Testis (tissue), 3 donors: ENCODE measurements around the gene CBX2. TPM values are rescaled to one million over a fixed set of nuclear protein-coding genes. Genes with fewer than 3 reads are reported as not detected.

Experiments
- DNase-seq: peaks from one replicate; pipeline ENCODE4 v3.0.0-alpha.2; 2019
- H3K27ac ChIP-seq, 2 donors: fragments of 200-600 bp; sonication (generic); one replicate each; pipeline ENCODE4 v1.5.1; 2019
- H3K27me3 ChIP-seq: fragments of 200-600 bp; sonication (generic); one replicate; pipeline ENCODE4 v1.5.1; 2019
- H3K36me3 ChIP-seq: fragments of 200-600 bp; sonication (generic); one replicate; pipeline ENCODE4 v1.5.1; 2017; ENCODE audit warnings: low read depth; ENCODE audit errors: missing control alignments
- H3K4me1 ChIP-seq: fragments of 200-600 bp; sonication (generic); one replicate; pipeline ENCODE4 v1.5.1; 2019
- H3K4me3 ChIP-seq, 2 donors: fragments of 200-600 bp; sonication (generic); one replicate each; pipeline ENCODE4 v1.5.1; 2017 to 2019
- H3K9me3 ChIP-seq: fragments of 200-600 bp; sonication (generic); one replicate; pipeline ENCODE4 v1.5.1; 2017
- CTCF ChIP-seq, 3 experiments: fragments of 450-650 bp in 2 of 3; fragments of 200-600 bp in 1 of 3; sonication (generic) in 1 of 3; IDR thresholded peaks; one replicate each; pipeline ENCODE4 v1.5.1; 2016 to 2019; ENCODE audit warnings: antibody characterized with exemption in 3 of 3, mild to moderate bottlenecking in 2 of 3, moderate library complexity in 1 of 3
- POLR2A ChIP-seq: fragments of 450-650 bp; IDR thresholded peaks from one replicate; pipeline ENCODE4 v1.6.1; 2017; ENCODE audit warnings: antibody characterized with exemption, mild to moderate bottlenecking, moderate library complexity
- WGBS, 2 donors: methylation state at CpG; one replicate each; pipeline ENCODE4 v1.1.5; 2018; 5-methylcytosine and 5-hydroxymethylcytosine counted together
- intact Hi-C: fragments of 100-400 bp; cut with DNase I; formaldehyde crosslinking; loops from one replicate; pipeline ENCODE4 v1.15.1; 2023; ENCODE audit warnings: low total_unique reads
- polyA plus RNA-seq: library from polyadenylated mRNA; stranded (reverse); fragments of 350-450 nt; fragmentation: Illumina TruSeq; extraction: RNeasy Lipid Tissue Mini Kit (QIAGEN cat#74804); gene quantifications from one replicate; pipeline ENCODE4 v1.2.3, GENCODE V29; 2014; ENCODE audit warnings: low read depth, low replicate concordance; ENCODE audit not compliant: insufficient read depth
- total RNA-seq, 2 donors: library from RNA; depleted of rRNA; stranded (reverse); fragments of >200 nt; gene quantifications; one replicate each; pipeline ENCODE4 v1.2.3, GENCODE V29; 2016

The CBX2 gene
- total and polyA plus RNA-seq, 3 donors from 2014 or later, result 19.4 to 30.7 (median 27.1) TPM

- no peak for TF ChIP-seq CTCF (IDR thresholded peaks at IDR 0.05)
- no peak for TF ChIP-seq POLR2A
- no peak for DNase-seq
- no peaks in the 10 kb centered on the region for H3K36me3 ChIP-seq
- H3K27me3 ChIP-seq, result no peaks in the 10 kb centered on the region
- 67 to 82% methylated on average over 1 of the region's 1 CpG for WGBS, 2 donors
- H3K4me1 ChIP-seq, result peaks cover 3% of the 10 kb centered on the region
- no peak overlapping the region for H3K27ac ChIP-seq
- H3K4me3 ChIP-seq, result no peak overlapping the region
- no peaks in the 10 kb centered on the region for H3K9me3 ChIP-seq
- intact Hi-C loops, result no loop called here
These were observed 35.4 kb upstream of the CBX2 start for GRCh38 chr17:79742589-79742918.

GRCh38 chr17:79742951-79743476 lies 34.9 kb upstream of the CBX2 start:
- H3K27me3 ChIP-seq, result no peaks in the 10 kb centered on the region
- peaks cover 3% of the 10 kb centered on the region for H3K4me1 ChIP-seq
- TF ChIP-seq POLR2A (no peak), CTCF (IDR thresholded peaks at IDR 0.05) (no peak)
- H3K9me3 ChIP-seq, result no peaks in the 10 kb centered on the region
- H3K4me3 ChIP-seq, result no peak overlapping the region
- H3K36me3 ChIP-seq, result no peaks in the 10 kb centered on the region
- intact Hi-C loops, result no loop called here
- 66 to 93% methylated on average over 2 to 7 of the region's 7 CpGs for WGBS, 2 donors
- no peak for DNase-seq
- no peak overlapping the region for H3K27ac ChIP-seq

GRCh38 chr17:79743614-79744013 lies 34.3 kb upstream of the CBX2 start:
- H3K27ac ChIP-seq, result no peak overlapping the region
- no peaks in the 10 kb centered on the region for H3K9me3 ChIP-seq
- no peaks in the 10 kb centered on the region for H3K36me3 ChIP-seq
- DNase-seq, result no peak
- H3K4me3 ChIP-seq, result no peak overlapping the region
- 90 to 100% methylated on average over 5 of the region's 5 CpGs for WGBS, 2 donors
- H3K4me1 ChIP-seq, result peaks cover 3% of the 10 kb centered on the region
- H3K27me3 ChIP-seq, result no peaks in the 10 kb centered on the region
- intact Hi-C loops, result no loop called here
- TF ChIP-seq POLR2A, result no peak
- no peak for TF ChIP-seq CTCF (IDR thresholded peaks at IDR 0.05)

- Histone ChIP-seq H3K27ac (no peak overlapping the region), H3K4me1 (peaks cover 3% of the 10 kb centered on the region), H3K36me3 (no peaks in the 10 kb centered on the region), H3K9me3 (no peaks in the 10 kb centered on the region), H3K4me3 (no peak overlapping the region), H3K27me3 (no peaks in the 10 kb centered on the region)
- DNase-seq, result no peak
- no peak for TF ChIP-seq POLR2A
- no peak for TF ChIP-seq CTCF (IDR thresholded peaks at IDR 0.05)
- WGBS, 2 donors, result 59 to 65% methylated on average over 5 to 6 of the region's 6 CpGs
- intact Hi-C loops, result no loop called here
These were observed 32.3 kb upstream of the CBX2 start for GRCh38 chr17:79745641-79746105.

GRCh38 chr17:79746889-79747507 lies 30.9 kb upstream of the CBX2 start:
- DNase-seq, result no peak
- no peaks in the 10 kb centered on the region for H3K36me3 ChIP-seq
- WGBS, 2 donors, result 16 to 40% methylated on average over 11 to 22 of the region's 22 CpGs
- TF ChIP-seq CTCF (IDR thresholded peaks at IDR 0.05), result no peak
- no peak for TF ChIP-seq POLR2A
- H3K4me3 ChIP-seq, result peak overlapping the region in 1 of 2 donors; percentile 26
- H3K27ac ChIP-seq, result no peak overlapping the region
- no peaks in the 10 kb centered on the region for H3K4me1 ChIP-seq
- intact Hi-C loops, result no loop called here
- no peaks in the 10 kb centered on the region for H3K27me3 ChIP-seq
- no peaks in the 10 kb centered on the region for H3K9me3 ChIP-seq
